NT2/D1 (cell line): Measurements from ENCODE around the gene UGT1A4.

Experiments used
- SUZ12 ChIP-seq: IDR thresholded peaks from 2 replicates; pipeline ENCODE4 v1.6.1; 2011; ENCODE audit not compliant: insufficient read length, insufficient read depth; ENCODE audit errors: extremely low read depth
- YY1 ChIP-seq: IDR thresholded peaks from 2 replicates; pipeline ENCODE4 v1.6.1; 2011; ENCODE audit not compliant: insufficient read length, insufficient read depth
- ZNF274 ChIP-seq: IDR thresholded peaks from 2 replicates; pipeline ENCODE4 v1.6.1; 2011; ENCODE audit warnings: mild to moderate bottlenecking, low read depth, low read length

GRCh38 chr2:233713262-233713615 lies 5.3 kb upstream of the UGT1A4 start:
- no peak for TF ChIP-seq ZNF274
- TF ChIP-seq YY1: no peak
- TF ChIP-seq SUZ12: no peak
